Measurements from ENCODE around the gene MCM5.

Gene MCM5

DNA sequence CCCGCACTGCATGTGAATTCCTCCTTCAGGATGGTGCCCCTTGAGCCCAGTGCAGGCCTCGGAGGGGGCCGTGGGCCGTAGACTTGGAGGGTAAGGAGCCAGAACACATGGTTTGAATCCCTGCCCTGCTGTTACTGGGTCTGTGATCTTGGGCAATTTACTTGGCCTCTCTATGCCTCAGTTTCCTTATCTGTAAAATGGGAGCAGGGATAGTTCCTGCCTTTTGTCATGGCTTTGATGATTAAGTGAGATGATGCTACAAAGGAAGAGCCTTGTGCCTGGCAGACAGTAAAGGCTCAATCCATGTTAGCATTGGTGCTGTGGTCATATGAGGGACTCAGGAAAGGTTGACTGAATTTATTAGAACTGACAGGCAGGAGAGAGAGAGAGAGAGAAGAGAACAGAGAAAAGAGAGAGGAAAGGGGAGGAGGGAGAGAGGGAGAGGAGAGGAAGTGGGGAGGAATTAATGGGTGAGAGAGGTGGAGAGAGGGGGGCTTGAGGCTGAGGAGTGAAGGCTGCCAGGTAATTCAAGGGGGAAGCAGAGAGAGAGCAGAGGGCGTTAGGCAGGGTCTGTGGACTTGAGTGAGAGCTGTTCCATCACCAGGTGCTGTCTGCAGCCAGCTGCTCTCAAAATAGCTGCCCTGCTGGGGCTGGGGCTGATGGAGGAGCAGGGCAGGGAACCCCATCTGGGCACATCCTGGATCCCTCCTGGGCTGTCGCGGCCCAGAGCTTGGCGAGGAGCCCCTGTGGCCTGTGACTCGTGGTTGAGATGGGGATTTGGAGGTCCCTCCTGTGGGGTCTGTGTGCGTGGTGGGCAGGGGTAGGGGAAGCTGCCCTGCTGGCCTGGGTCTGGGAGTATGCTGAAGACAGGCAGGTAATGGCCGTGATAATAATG, 44.1 kb downstream of the MCM5 start:
- TF ChIP-seq CTCF (conservative IDR thresholded peaks at IDR 0.05; ENCODE audit: low read depth, low read length), result no peak
- no peak for DNase-seq (ENCODE audit: low read depth)
- H3K4me3 ChIP-seq (ENCODE audit: low read length), result no peak overlapping the region

DNA sequence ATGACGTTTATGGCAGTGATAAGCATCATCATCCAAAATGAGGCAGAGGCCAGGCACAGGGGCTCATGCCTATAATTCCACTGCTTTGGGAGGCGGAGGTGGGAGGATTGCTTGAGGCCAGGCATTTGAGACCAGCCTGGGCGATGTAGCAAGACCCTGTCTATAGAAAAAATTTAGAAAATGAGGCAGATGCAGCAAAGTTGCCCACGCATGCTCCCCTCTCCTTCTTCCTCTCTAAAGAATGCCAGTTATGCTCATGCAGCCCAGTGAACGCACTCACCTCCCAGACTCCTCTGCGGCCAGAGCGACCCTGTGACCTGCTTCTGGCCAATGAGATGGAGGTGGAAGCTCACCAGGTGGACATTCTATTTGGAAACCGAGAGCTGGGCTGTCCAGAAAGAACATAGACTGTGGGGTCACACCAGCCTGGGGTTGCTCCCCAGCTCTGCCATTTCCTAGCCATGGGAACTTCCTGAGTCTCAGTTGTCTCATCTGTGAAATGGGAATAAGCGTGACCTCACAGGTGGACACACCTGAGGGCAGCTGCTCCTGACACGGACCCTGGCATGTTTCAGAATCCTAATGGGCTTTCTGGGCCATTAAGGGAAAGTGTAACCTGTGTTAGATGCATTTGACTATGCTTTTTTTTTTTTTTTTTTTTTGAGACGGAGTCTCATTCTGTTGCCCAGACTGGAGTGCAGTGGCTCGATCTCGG, 44.9 kb downstream of the MCM5 start:
- TF ChIP-seq CTCF (conservative IDR thresholded peaks at IDR 0.05; ENCODE audit: low read depth, low read length), result no peak
- no peak overlapping the region for H3K4me3 ChIP-seq (ENCODE audit: low read length)
- DNase-seq (ENCODE audit: low read depth), result no peak

GRCh38 chr22:35445933-35446332, 46.0 kb downstream of the MCM5 start:
- H3K4me3 ChIP-seq (ENCODE audit: low read length), result no peak overlapping the region
- no peak for TF ChIP-seq CTCF (conservative IDR thresholded peaks at IDR 0.05; ENCODE audit: low read depth, low read length)
- no peak for DNase-seq (ENCODE audit: low read depth)

DNA sequence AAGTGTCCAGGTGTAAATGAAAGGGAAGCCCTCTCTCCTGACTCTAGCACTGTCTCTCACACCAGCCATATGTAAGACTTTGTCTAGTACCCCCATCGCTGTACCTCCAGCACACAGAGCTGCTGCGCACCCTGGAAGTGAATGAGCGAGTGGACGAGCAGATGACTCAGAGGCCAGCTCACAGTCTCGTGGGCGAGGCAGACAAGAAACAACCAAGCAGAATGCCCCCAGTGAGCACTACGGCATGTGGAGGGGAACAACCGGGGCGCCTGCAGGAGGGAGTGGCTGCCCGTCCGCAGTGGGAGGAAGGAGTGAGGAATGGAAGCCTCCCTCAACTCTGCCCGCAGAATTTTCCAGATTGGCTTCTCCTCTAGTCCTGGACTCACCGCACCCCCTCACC, 46.4 kb downstream of the MCM5 start:
- no peak for TF ChIP-seq CTCF (conservative IDR thresholded peaks at IDR 0.05; ENCODE audit: low read depth, low read length)
- no peak overlapping the region for H3K4me3 ChIP-seq (ENCODE audit: low read length)
- peak; percentile 92 for DNase-seq (ENCODE audit: low read depth)

DNA sequence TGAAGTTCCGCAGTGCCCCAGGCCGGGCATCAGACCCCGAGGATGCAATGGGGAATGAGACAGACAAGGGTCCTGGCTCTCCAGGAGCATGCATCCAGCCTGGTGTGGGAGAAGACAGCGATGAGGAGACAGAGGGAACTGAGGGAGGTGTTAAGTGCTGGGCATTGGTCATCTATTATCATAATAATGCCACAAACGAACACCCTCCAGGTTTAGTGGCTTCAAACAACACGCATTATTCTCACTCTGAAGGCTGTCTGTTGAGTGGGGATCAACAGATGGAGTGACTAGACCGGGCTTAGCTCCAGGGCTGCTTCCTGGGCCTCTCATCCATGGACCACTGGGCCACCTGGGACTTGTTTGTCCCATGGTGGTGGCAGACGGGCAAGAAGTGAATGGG, 48.6 kb downstream of the MCM5 start:
- TF ChIP-seq CTCF (conservative IDR thresholded peaks at IDR 0.05; ENCODE audit: low read depth, low read length), result no peak
- no peak for DNase-seq (ENCODE audit: low read depth)
- H3K4me3 ChIP-seq (ENCODE audit: low read length), result no peak overlapping the region

- no peak for TF ChIP-seq CTCF (conservative IDR thresholded peaks at IDR 0.05; ENCODE audit: low read depth, low read length)
- no peak for DNase-seq (ENCODE audit: low read depth)
- H3K4me3 ChIP-seq (ENCODE audit: low read length), result no peak overlapping the region
Measured at GRCh38 chr22:35449829-35450689, 50.1 kb downstream of the MCM5 start.
